ENCODE data around the gene AAK1. TPM values are rescaled to one million over a fixed set of nuclear protein-coding genes. Genes with fewer than 3 reads are reported as not detected.

Gene AAK1
- total and polyA plus RNA-seq, 4 donors: 6.9 to 95.6 (median 51.0) TPM

GRCh38 chr2:69646714-69647113, 3.2 kb upstream of the AAK1 start:
- DNase-seq (no peak), ATAC-seq (ENCODE audit: low FRiP score) (no peak)
- Histone ChIP-seq H3K4me1 (ENCODE audit: control insufficient read depth in 1 of 2, insufficient read depth in 2 of 2, low read length in 2 of 2) (peaks cover 0 to under 1% of the 10 kb centered on the region in 2 donors), H3K4me3 (ENCODE audit: low read length in 2 of 2) (no peak overlapping the region), H3K27me3 (ENCODE audit: control insufficient read depth in 1 of 2, insufficient read depth in 2 of 2, low read length in 1 of 2) (no peaks in the 10 kb centered on the region), H3K27ac (ENCODE audit: low read depth in 1 of 2, low read length in 2 of 2) (no peak overlapping the region), H3K9me3 (ENCODE audit: control insufficient read depth, low read length) (no peaks in the 10 kb centered on the region), H3K36me3 (ENCODE audit: control insufficient read depth in 1 of 2, insufficient read depth in 2 of 2, low read length in 1 of 2) (no peaks in the 10 kb centered on the region)
- WGBS, 2 donors: 96 to 100% methylated on average over 1 of the region's 1 CpG
- intact Hi-C loops (cut with DNase I): loop anchor here (10.0 kb wide), 2 partner anchors 48 to 82 kb away; no protein-coding TSS in a partner anchor

- intact Hi-C loops (cut with DNase I): loop anchor here (10.0 kb wide), 2 partner anchors 49 to 81 kb away; no protein-coding TSS in a partner anchor
- no peak overlapping the region for H3K4me3 ChIP-seq (ENCODE audit: low read length in 2 of 2)
- H3K27ac ChIP-seq (ENCODE audit: low read depth in 1 of 2, low read length in 2 of 2): peak overlapping the region in 1 of 2 donors; percentile 51
- H3K4me1 ChIP-seq (ENCODE audit: control insufficient read depth in 1 of 2, insufficient read depth in 2 of 2, low read length in 2 of 2): peaks cover 0 to 4% of the 10 kb centered on the region in 2 donors
- DNase-seq (no peak), ATAC-seq (ENCODE audit: low FRiP score) (no peak)
- H3K36me3 ChIP-seq (ENCODE audit: control insufficient read depth in 1 of 2, insufficient read depth in 2 of 2, low read length in 1 of 2): no peaks in the 10 kb centered on the region
- H3K27me3 ChIP-seq (ENCODE audit: control insufficient read depth in 1 of 2, insufficient read depth in 2 of 2, low read length in 1 of 2): no peaks in the 10 kb centered on the region
- no peaks in the 10 kb centered on the region for H3K9me3 ChIP-seq (ENCODE audit: control insufficient read depth, low read length)
- whole genome bisulfite sequencing, 2 donors: 37 to 47% methylated on average over 2 of the region's 2 CpGs
Measured at GRCh38 chr2:69645921-69646320, 2.4 kb upstream of the AAK1 start.

- intact Hi-C loops (cut with DNase I): loop anchor here (10.0 kb wide), 2 partner anchors 50 to 80 kb away; no protein-coding TSS in a partner anchor
- Histone ChIP-seq H3K9me3 (ENCODE audit: control insufficient read depth, low read length) (no peaks in the 10 kb centered on the region), H3K27ac (ENCODE audit: low read depth in 1 of 2, low read length in 2 of 2) (peak overlapping the region; percentile 51 to 65), H3K4me1 (ENCODE audit: control insufficient read depth in 1 of 2, insufficient read depth in 2 of 2, low read length in 2 of 2) (peaks cover 0 to 8% of the 10 kb centered on the region in 2 donors), H3K27me3 (ENCODE audit: control insufficient read depth in 1 of 2, insufficient read depth in 2 of 2, low read length in 1 of 2) (no peaks in the 10 kb centered on the region), H3K36me3 (ENCODE audit: control insufficient read depth in 1 of 2, insufficient read depth in 2 of 2, low read length in 1 of 2) (no peaks in the 10 kb centered on the region), H3K4me3 (ENCODE audit: low read length in 2 of 2) (peak overlapping the region; percentile 88 to 95)
- no peak for DNase-seq
- ATAC-seq (ENCODE audit: low FRiP score): no peak
- WGBS, 2 donors: 0 to 1% methylated on average over 7 of the region's 7 CpGs
Measured at GRCh38 chr2:69645031-69645431, 1.5 kb upstream of the AAK1 start.

GRCh38 chr2:69644506-69644979, 1.0 kb upstream of the AAK1 start:
- Histone ChIP-seq H3K9me3 (ENCODE audit: control insufficient read depth, low read length) (no peaks in the 10 kb centered on the region), H3K36me3 (ENCODE audit: control insufficient read depth in 1 of 2, insufficient read depth in 2 of 2, low read length in 1 of 2) (no peaks in the 10 kb centered on the region), H3K4me3 (ENCODE audit: low read length in 2 of 2) (peak overlapping the region; percentile 88 to 95), H3K27me3 (ENCODE audit: control insufficient read depth in 1 of 2, insufficient read depth in 2 of 2, low read length in 1 of 2) (no peaks in the 10 kb centered on the region), H3K4me1 (ENCODE audit: control insufficient read depth in 1 of 2, insufficient read depth in 2 of 2, low read length in 2 of 2) (peaks cover 0 to 8% of the 10 kb centered on the region in 2 donors), H3K27ac (ENCODE audit: low read depth in 1 of 2, low read length in 2 of 2) (peak overlapping the region; percentile 51 to 90)
- no peak for DNase-seq
- intact Hi-C loops (cut with DNase I): loop anchor here (5.0 to 10.0 kb wide), 3 partner anchors 50 to 80 kb away; no protein-coding TSS in a partner anchor
- WGBS, 2 donors: 0 to 1% methylated on average over 15 of the region's 15 CpGs
- no peak for ATAC-seq (ENCODE audit: low FRiP score)

GRCh38 chr2:69642709-69643601, 584 bp downstream of the AAK1 start:
- Histone ChIP-seq H3K36me3 (ENCODE audit: control insufficient read depth in 1 of 2, insufficient read depth in 2 of 2, low read length in 1 of 2) (peaks cover 0 to 1% of the 10 kb centered on the region in 2 donors), H3K4me1 (ENCODE audit: control insufficient read depth in 1 of 2, insufficient read depth in 2 of 2, low read length in 2 of 2) (peaks cover 8 to 11% of the 10 kb centered on the region in 2 donors), H3K27me3 (ENCODE audit: control insufficient read depth in 1 of 2, insufficient read depth in 2 of 2, low read length in 1 of 2) (no peaks in the 10 kb centered on the region), H3K9me3 (ENCODE audit: control insufficient read depth, low read length) (no peaks in the 10 kb centered on the region), H3K27ac (ENCODE audit: low read depth in 1 of 2, low read length in 2 of 2) (peak overlapping the region; percentile 82 to 83), H3K4me3 (ENCODE audit: low read length in 2 of 2) (peak overlapping the region; percentile 86 to 95)
- 0% methylated on average over 51 to 58 of the region's 58 CpGs for whole genome bisulfite sequencing, 2 donors
- ATAC-seq (ENCODE audit: low FRiP score) (peak; percentile 20), DNase-seq (peak; percentile 73 to 85)
- intact Hi-C loops (cut with DNase I): loop anchor here (5.0 to 10.0 kb wide), 3 partner anchors 52 to 78 kb away; no protein-coding TSS in a partner anchor

- intact Hi-C loops (cut with DNase I): loop anchor here (5.0 to 10.0 kb wide), 3 partner anchors 53 to 77 kb away; no protein-coding TSS in a partner anchor
- Histone ChIP-seq H3K36me3 (ENCODE audit: control insufficient read depth in 1 of 2, insufficient read depth in 2 of 2, low read length in 1 of 2) (peaks cover 0 to 1% of the 10 kb centered on the region in 2 donors), H3K4me1 (ENCODE audit: control insufficient read depth in 1 of 2, insufficient read depth in 2 of 2, low read length in 2 of 2) (peaks cover 8 to 13% of the 10 kb centered on the region in 2 donors), H3K4me3 (ENCODE audit: low read length in 2 of 2) (peak overlapping the region; percentile 86 to 95), H3K9me3 (ENCODE audit: control insufficient read depth, low read length) (no peaks in the 10 kb centered on the region), H3K27ac (ENCODE audit: low read depth in 1 of 2, low read length in 2 of 2) (peak overlapping the region in 1 of 2 donors; percentile 8), H3K27me3 (ENCODE audit: control insufficient read depth in 1 of 2, insufficient read depth in 2 of 2, low read length in 1 of 2) (no peaks in the 10 kb centered on the region)
- 3 to 6% methylated on average over 12 of the region's 12 CpGs for WGBS, 2 donors
- ATAC-seq (ENCODE audit: low FRiP score) (no peak), DNase-seq (no peak)
Measured at GRCh38 chr2:69641887-69642708, 1.4 kb downstream of the AAK1 start.

GRCh38 chr2:69641471-69641870, 2.1 kb downstream of the AAK1 start:
- ATAC-seq (ENCODE audit: low FRiP score) (no peak), DNase-seq (no peak)
- peaks cover 8 to 13% of the 10 kb centered on the region in 2 donors for H3K4me1 ChIP-seq (ENCODE audit: control insufficient read depth in 1 of 2, insufficient read depth in 2 of 2, low read length in 2 of 2)
- H3K4me3 ChIP-seq (ENCODE audit: low read length in 2 of 2): peak overlapping the region; percentile 86 to 95
- peaks cover 0 to 1% of the 10 kb centered on the region in 2 donors for H3K36me3 ChIP-seq (ENCODE audit: control insufficient read depth in 1 of 2, insufficient read depth in 2 of 2, low read length in 1 of 2)
- H3K27ac ChIP-seq (ENCODE audit: low read depth in 1 of 2, low read length in 2 of 2): no peak overlapping the region
- WGBS, 2 donors: 9 to 10% methylated on average over 3 of the region's 3 CpGs
- H3K9me3 ChIP-seq (ENCODE audit: control insufficient read depth, low read length): no peaks in the 10 kb centered on the region
- intact Hi-C loops (cut with DNase I): loop anchor here (5.0 to 10.0 kb wide), 3 partner anchors 53 to 77 kb away; no protein-coding TSS in a partner anchor
- H3K27me3 ChIP-seq (ENCODE audit: control insufficient read depth in 1 of 2, insufficient read depth in 2 of 2, low read length in 1 of 2): no peaks in the 10 kb centered on the region

- Histone ChIP-seq H3K27ac (ENCODE audit: low read depth in 1 of 2, low read length in 2 of 2) (no peak overlapping the region), H3K4me3 (ENCODE audit: low read length in 2 of 2) (no peak overlapping the region), H3K27me3 (ENCODE audit: control insufficient read depth in 1 of 2, insufficient read depth in 2 of 2, low read length in 1 of 2) (no peaks in the 10 kb centered on the region), H3K9me3 (ENCODE audit: control insufficient read depth, low read length) (no peaks in the 10 kb centered on the region), H3K4me1 (ENCODE audit: control insufficient read depth in 1 of 2, insufficient read depth in 2 of 2, low read length in 2 of 2) (peaks cover 10 to 13% of the 10 kb centered on the region in 2 donors), H3K36me3 (ENCODE audit: control insufficient read depth in 1 of 2, insufficient read depth in 2 of 2, low read length in 1 of 2) (peaks cover 0 to 1% of the 10 kb centered on the region in 2 donors)
- intact Hi-C loops (cut with DNase I): no loop called here
- 85 to 87% methylated on average over 2 of the region's 2 CpGs for WGBS, 2 donors
- ATAC-seq (ENCODE audit: low FRiP score) (no peak), DNase-seq (no peak)
Measured at GRCh38 chr2:69639266-69639665, 4.3 kb downstream of the AAK1 start.
